ENCODE data around the gene ADAMTS2.

Gene ADAMTS2

DNA sequence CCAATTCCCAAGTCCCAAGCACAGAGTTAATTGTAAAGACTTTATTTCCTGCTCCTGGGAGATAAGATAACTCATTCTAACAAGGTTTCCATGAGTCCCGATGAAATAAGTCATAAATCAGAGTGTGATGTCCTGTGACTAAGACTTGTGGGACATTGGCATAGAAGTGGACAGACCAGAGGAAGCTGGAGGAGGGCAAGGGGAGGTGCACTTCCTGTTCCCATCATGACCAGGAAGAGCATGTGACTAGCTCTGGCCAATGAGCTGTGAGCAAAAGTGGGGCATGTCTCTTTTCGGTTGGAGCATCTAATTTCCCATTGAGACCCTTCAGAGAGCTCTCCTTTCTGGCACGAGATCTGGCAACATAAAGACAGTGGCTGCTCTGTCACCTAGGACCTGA lies 184.7 kb downstream of the ADAMTS2 start:
- no peak for DNase-seq (ENCODE audit: low read depth)

- no peak for DNase-seq (ENCODE audit: low read depth)
These were observed 186.7 kb downstream of the ADAMTS2 start for GRCh38 chr5:179158556-179158955.

GRCh38 chr5:179154991-179155955 lies 190.0 kb downstream of the ADAMTS2 start:
- DNase-seq (ENCODE audit: low read depth) = no peak

- no peak for DNase-seq (ENCODE audit: low read depth)
These were observed 190.8 kb downstream of the ADAMTS2 start for GRCh38 chr5:179154346-179154990.

DNA sequence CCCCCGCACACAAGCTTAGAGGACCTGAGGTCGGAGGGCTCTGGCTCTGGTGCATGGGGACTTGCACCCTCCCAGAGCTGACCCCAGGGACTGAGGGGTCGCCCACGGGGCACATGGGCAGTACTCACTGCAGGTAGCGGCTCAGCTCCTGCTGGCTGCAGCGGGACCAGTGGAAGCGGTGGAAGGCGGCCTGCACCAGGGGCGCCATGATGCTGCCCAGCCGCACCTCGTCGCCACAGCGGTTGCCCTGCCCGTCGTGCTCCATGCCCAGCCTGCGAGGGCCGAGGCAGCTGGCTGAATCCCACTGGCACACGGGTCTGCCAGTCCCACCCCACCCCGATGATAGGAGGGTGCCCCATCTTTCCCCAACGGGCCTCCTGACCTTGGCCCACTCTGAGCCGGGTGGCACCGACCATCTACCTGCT lies 191.3 kb downstream of the ADAMTS2 start:
- DNase-seq (ENCODE audit: low read depth) = no peak

GRCh38 chr5:179153341-179153901 lies 191.8 kb downstream of the ADAMTS2 start:
- DNase-seq (ENCODE audit: low read depth) = no peak

GRCh38 chr5:179152941-179153340 lies 192.3 kb downstream of the ADAMTS2 start:
- no peak for DNase-seq (ENCODE audit: low read depth)

DNA sequence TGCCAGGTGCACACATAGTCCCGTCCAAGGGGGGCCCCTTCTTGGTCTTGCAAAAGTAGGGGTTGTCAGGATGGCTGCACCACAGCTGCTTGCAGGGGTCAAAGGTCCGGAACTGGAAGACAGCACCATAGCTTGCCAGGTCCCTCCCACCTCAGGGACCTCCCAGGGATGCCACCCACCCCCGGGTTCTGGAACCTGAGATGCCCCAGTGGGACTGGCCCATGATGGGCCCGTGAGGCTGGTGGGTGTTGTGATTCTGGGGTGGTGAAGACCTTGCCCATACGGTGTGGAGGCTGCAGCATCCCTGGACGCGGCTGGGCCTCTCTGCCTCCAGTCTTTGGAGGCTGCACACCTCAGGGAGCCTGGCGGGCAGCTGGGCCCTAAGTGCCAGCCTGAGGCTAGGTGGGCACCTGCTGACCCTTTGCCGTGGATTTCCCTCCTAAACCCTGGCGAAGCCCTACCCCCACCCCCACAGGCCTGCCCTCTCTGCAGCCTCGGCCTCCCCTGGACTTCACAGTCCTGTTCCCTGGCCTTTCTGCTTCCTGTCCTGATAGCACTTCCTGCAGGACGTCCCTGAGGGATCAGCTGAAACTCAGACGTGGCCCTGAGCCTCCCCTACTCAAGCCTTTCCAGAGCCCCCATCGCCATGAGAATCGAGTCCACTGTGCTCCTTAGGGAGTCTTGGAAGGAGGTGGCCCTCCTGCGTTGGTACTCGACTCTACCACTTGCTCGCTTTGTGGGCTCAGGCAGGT lies 192.9 kb downstream of the ADAMTS2 start:
- no peak for DNase-seq (ENCODE audit: low read depth)

- DNase-seq (ENCODE audit: low read depth) = no peak
These were observed 193.8 kb downstream of the ADAMTS2 start for GRCh38 chr5:179151286-179152118.

DNA sequence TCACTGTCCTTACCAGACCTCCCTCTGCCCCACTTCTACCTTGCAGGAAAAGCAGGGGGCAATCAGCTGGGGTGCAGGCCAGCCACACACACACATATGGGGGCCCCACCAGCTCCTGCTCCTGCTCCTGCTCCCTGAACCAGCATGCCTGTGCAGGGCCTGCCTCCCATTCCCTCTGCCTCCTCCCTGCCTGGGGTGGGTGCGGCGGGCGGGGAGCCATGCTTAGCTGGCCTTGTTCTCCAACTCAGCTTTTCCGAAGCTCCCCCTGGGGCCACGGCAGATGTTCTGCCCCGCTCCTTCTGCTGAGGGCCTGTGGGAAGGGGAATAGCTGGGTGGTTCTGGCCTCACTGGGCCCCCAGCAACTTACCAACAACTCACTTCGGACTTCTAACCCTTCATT lies 195.2 kb downstream of the ADAMTS2 start:
- DNase-seq (ENCODE audit: low read depth) = no peak

- DNase-seq (ENCODE audit: low read depth) = no peak
These were observed 196.0 kb downstream of the ADAMTS2 start for GRCh38 chr5:179149278-179149677.

DNA sequence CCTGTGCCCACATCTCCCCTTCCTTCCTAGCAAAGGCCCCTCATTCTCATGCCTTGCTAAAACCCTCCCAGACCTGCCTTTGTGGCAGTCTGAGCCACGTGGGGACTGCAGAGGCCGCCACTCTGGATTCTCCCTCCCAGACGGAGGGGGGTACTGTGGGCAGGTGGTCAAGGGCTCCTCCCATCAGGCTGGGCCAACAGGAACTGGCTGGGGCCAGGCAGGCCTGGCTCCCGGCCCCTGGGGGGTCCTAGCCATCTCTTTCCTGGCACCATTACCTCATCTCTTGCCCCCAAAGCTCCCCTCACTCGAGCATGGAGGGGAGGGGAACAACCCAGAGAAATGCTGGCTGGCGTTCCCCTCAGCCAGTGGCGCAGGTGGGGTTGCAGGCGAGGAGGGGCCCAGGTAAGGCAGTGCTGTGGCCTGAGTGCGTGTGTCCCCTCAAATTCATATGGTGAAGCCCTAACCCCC lies 196.5 kb downstream of the ADAMTS2 start:
- no peak for DNase-seq (ENCODE audit: low read depth)

- no peak for DNase-seq (ENCODE audit: low read depth)
These were observed 197.1 kb downstream of the ADAMTS2 start for GRCh38 chr5:179147991-179148702.

GRCh38 chr5:179146277-179146676 lies 199.0 kb downstream of the ADAMTS2 start:
- DNase-seq (ENCODE audit: low read depth) = peak; percentile 48

- no peak for DNase-seq (ENCODE audit: low read depth)
These were observed 201.8 kb downstream of the ADAMTS2 start for GRCh38 chr5:179143446-179143845.

DNA sequence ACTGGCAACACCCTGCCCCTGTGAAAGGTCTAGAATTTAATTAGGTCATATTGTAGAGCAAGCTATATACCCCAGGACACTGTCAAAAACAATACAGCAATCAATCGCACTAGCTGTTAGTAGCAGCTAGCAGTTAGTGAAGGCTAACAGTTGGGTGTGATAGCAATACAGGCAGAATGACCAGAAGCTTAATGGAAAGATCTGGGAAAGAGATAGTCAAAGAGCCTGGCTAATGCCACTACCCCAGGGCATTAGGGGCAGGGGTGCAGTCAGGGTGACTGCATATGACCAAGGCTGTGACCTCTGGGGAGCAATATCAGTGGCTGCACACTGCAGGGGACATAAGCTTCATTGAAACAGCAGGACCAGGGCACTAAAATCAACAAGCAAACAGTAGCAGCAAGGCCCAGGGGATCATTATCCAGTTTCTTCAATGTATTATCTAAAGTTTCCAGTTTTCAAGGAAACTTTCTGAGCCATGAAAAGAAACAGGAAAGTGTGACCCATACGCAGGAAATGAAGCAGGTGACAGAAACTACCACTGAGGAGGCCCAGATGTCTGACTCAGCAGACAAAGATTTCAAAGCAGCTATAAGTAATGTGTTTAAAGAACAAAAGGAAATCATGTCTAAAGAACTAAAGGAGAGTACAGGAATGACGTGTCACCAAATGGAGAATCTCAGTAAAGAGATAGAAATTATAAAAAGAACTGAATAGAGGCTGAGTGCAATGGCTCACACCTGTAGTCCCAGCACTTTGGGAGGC lies 202.6 kb downstream of the ADAMTS2 start:
- DNase-seq (ENCODE audit: low read depth) = peak; percentile 16

DNA sequence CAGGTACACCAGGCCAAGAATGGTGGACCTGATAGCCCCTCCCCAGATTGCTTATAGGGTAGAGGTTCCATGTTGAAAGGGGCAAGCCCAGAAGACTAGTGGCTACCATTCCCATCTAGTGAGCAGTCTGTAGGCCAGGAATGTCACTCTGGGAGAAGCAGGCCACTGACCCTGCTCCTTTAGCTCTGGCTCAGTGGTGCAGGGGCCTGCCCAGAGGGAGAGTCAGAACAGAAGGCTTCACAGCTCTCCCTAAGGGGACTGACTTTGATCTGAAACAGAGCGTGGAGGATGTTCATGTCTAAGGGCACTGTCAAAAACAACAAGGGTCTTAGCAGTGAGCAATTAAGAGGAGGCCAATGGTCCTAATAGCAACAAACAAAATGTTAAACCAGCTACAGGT lies 203.4 kb downstream of the ADAMTS2 start:
- DNase-seq (ENCODE audit: low read depth) = no peak

DNA sequence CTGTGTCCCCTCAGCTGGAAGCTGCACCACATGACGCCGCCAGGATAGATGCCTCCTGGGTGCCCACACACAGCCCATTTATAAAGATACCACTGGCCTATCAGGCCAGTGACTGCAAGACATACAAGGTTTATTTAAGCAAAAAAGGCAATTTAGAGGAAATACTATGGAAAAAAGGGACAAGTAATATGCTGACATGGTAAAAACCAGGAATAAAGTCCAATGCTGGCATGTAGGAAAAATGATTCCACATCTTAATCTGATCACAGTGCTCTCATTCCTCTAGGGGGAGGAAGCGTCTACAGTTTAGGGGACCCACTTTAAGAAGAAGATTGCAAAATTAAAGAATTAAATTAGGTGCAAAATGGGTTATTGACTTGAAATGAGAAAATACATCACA lies 205.0 kb downstream of the ADAMTS2 start:
- DNase-seq (ENCODE audit: low read depth) = no peak

DNA sequence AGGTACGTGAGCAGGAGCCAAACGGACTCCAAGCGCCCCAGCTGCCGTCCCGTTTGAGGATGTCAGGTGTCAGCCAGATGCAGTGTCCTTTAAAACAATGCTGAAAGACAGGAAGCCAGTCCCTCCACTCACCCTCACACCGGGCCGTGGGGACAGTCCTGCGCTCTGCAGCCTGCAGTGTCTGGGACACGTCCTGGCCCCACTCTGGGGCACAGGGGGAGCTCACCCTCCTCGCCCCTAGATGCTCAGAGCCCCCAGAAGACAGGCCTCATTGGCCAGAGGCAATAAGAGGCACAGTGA lies 205.4 kb downstream of the ADAMTS2 start:
- DNase-seq (ENCODE audit: low read depth) = no peak
